ENCODE data around the gene SLFNL1.

- no peak for TF ChIP-seq CTCF (IDR thresholded peaks at IDR 0.05)
- TF ChIP-seq POLR2A (IDR thresholded peaks at IDR 0.05; ENCODE audit: low read depth) = no peak
- TF ChIP-seq POLR2AphosphoS5 (IDR thresholded peaks at IDR 0.05) = no peak
- TF ChIP-seq EP300 (IDR thresholded peaks at IDR 0.05) = no peak
Measured at GRCh38 chr1:41044187-41044586, 22.7 kb upstream of the SLFNL1 start.

Data from esophagus muscularis mucosa (tissue), 4 donors.